8988T (cell line): ENCODE measurements around the gene TNN.

Experiments
- DNase-seq: peaks from one replicate; pipeline ENCODE4 v3.0.0; 2011

TNN gene

GRCh38 chr1:175150596-175151319 lies 83.1 kb downstream of the TNN start:
- DNase-seq, result no peak

- no peak for DNase-seq
Measured at GRCh38 chr1:175152006-175152652, 84.5 kb downstream of the TNN start.

- no peak for DNase-seq
Measured at GRCh38 chr1:175154629-175155472, 87.2 kb downstream of the TNN start.

- no peak for DNase-seq
Measured at GRCh38 chr1:175155473-175155856, 87.8 kb downstream of the TNN start.

GRCh38 chr1:175155936-175156335 lies 88.3 kb downstream of the TNN start:
- DNase-seq, result no peak

GRCh38 chr1:175157200-175157599 lies 89.6 kb downstream of the TNN start:
- no peak for DNase-seq

GRCh38 chr1:175158170-175158591 lies 90.5 kb downstream of the TNN start:
- no peak for DNase-seq

GRCh38 chr1:175162955-175163354 lies 95.3 kb downstream of the TNN start:
- no peak for DNase-seq

- DNase-seq, result no peak
Measured at GRCh38 chr1:175163702-175164101, 96.1 kb downstream of the TNN start.

- no peak for DNase-seq
Measured at GRCh38 chr1:175164751-175165150, 97.1 kb downstream of the TNN start.

- no peak for DNase-seq
Measured at GRCh38 chr1:175166746-175167145, 99.1 kb downstream of the TNN start.

- DNase-seq, result no peak
Measured at GRCh38 chr1:175167861-175168260, 100.2 kb downstream of the TNN start.

GRCh38 chr1:175168782-175169181 lies 101.1 kb downstream of the TNN start:
- no peak for DNase-seq

- no peak for DNase-seq
Measured at GRCh38 chr1:175169286-175170018, 101.8 kb downstream of the TNN start.

- no peak for DNase-seq
Measured at GRCh38 chr1:175171036-175171913, 103.6 kb downstream of the TNN start.

- no peak for DNase-seq
Measured at GRCh38 chr1:175172503-175172902, 104.9 kb downstream of the TNN start.

- DNase-seq, result no peak
Measured at GRCh38 chr1:175173531-175173930, 105.9 kb downstream of the TNN start.

- DNase-seq, result no peak
Measured at GRCh38 chr1:175174309-175175102, 106.9 kb downstream of the TNN start.

GRCh38 chr1:175176246-175176645 lies 108.6 kb downstream of the TNN start:
- DNase-seq, result no peak

- no peak for DNase-seq
Measured at GRCh38 chr1:175178056-175178455, 110.4 kb downstream of the TNN start.

- no peak for DNase-seq
Measured at GRCh38 chr1:175178456-175178855, 110.8 kb downstream of the TNN start.
